Gastrocnemius medialis (tissue), 4 donors: Measurements from ENCODE around the gene ADGRV1. TPM values are rescaled to one million over a fixed set of nuclear protein-coding genes. Genes with fewer than 3 reads are reported as not detected.
"Not testable (repeated sequence)": the region's sequence is repeated elsewhere in the genome, so short reads cannot be mapped to it uniquely, and the experiment has no call there.

ENCODE experiments used
- ATAC-seq, 2 donors: fragments of 150-250 bp; one replicate each; pipeline ENCODE4 v1.9.1; 2016
- DNase-seq, 2 donors: peaks; one replicate each; pipeline ENCODE4 v3.0.0-alpha.2; 2019
- H3K27ac ChIP-seq, 4 donors: fragments of 200-600 bp; sonication (generic); 1 replicate in 1 of 4; 2 replicates in 3 of 4; pipeline ENCODE4 v1.5.1; 2016 to 2018; ENCODE audit warnings: mild to moderate bottlenecking in 2 of 4, moderate library complexity in 1 of 4
- H3K27me3 ChIP-seq, 3 donors: fragments of 200-600 bp; sonication (generic) in 2 of 3; 1 replicate in 1 of 3; 2 replicates in 2 of 3; pipeline versions ENCODE4 v1.5.1 to v1.6.0; 2016 to 2019; ENCODE audit warnings: mild to moderate bottlenecking in 1 of 3, moderate library complexity in 1 of 3
- H3K36me3 ChIP-seq, 2 donors: fragments of 200-600 bp; sonication (generic) in 1 of 2; one replicate each; pipeline ENCODE4 v1.5.1; 2017 to 2018
- H3K4me1 ChIP-seq, 2 donors: fragments of 200-600 bp; sonication (generic) in 1 of 2; one replicate each; pipeline ENCODE4 v1.5.1; 2016 to 2017; ENCODE audit warnings: mild to moderate bottlenecking in 2 of 2
- H3K4me3 ChIP-seq, 4 donors: fragments of 200-600 bp; sonication (generic) in 3 of 4; 1 replicate in 1 of 4; 2 replicates in 3 of 4; pipeline ENCODE4 v1.5.1; 2016 to 2019; ENCODE audit warnings: mild to moderate bottlenecking in 2 of 4
- H3K9me3 ChIP-seq, 3 donors: fragments of 200-600 bp; sonication (generic) in 2 of 3; 1 replicate in 1 of 3; 2 replicates in 2 of 3; pipeline ENCODE4 v1.5.1; 2016 to 2019
- CTCF ChIP-seq, 5 experiments: fragments of 450-650 bp in 3 of 5; fragments of 200-600 bp in 2 of 5; sonication (generic) in 2 of 5; IDR thresholded peaks in 4 of 5; conservative IDR thresholded peaks in 1 of 5; 1 replicate in 4 of 5; 2 replicates in 1 of 5; pipeline ENCODE4 v1.5.1; 2016 to 2019; ENCODE audit warnings: antibody characterized with exemption in 5 of 5, mild to moderate bottlenecking in 3 of 5, moderate library complexity in 3 of 5
- POLR2A ChIP-seq, 2 donors: fragments of 450-650 bp; IDR thresholded peaks; one replicate each; pipeline ENCODE4 v1.6.1; 2017; ENCODE audit warnings: antibody characterized with exemption in 2 of 2, mild to moderate bottlenecking in 2 of 2, moderate library complexity in 2 of 2
- in situ Hi-C, 4 donors: fragments of 200-750 bp; cut with MboI; loops; one replicate each; pipeline versions ENCODE4 v1.15.0 to v1.8.0; 2017; ENCODE audit warnings: low sequenced_read_pairs in 4 of 4
- intact Hi-C: fragments of 100-400 bp; cut with DNase I; formaldehyde crosslinking; loops from one replicate; pipeline ENCODE4 v1.15.1; 2023; ENCODE audit warnings: low total_unique reads
- total RNA-seq, 4 donors: library from RNA; depleted of rRNA; stranded (reverse); fragments of >200 nt; gene quantifications; one replicate each; pipeline versions ENCODE4 v1.1.0 to v1.2.3, GENCODE V29; 2016

The ADGRV1 gene
- total RNA-seq, 4 donors from 2014 or later, result 0.22 to 0.41 TPM; not detected in 2

DNA sequence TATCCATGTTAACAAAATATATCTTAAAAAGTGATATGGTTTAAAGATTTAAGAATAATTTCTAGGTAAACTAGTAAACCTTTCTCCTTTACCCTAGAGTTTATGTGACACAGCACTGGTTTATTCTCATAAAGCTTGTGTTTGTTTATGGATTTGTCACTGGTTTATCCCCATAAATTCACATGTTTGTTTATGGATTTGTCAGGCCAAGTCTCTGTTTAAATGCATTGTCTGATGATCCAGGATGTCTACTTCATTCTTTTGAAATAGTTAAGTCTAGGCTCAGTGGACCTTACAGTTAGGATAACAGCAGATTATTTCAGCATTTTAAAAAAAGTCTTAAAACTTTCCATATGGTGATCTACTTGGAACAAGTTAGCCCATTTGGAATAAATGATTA lies 490.5 kb downstream of the ADGRV1 start:
- Histone ChIP-seq H3K27ac (no peak overlapping the region), H3K27me3 (no peaks in the 10 kb centered on the region), H3K36me3 (no peaks in the 10 kb centered on the region), H3K4me1 (no peaks in the 10 kb centered on the region), H3K4me3 (no peak overlapping the region), H3K9me3 (no peaks in the 10 kb centered on the region)
- intact Hi-C loops (loop anchor here (1.0 kb wide), 1 partner anchor 24 kb away; no protein-coding TSS in a partner anchor), in situ Hi-C loops (no loop called here)
- DNase-seq (no peak), ATAC-seq (no peak)
- TF ChIP-seq CTCF (IDR thresholded peaks at IDR 0.05 in 4 of 5, conservative IDR thresholded peaks at IDR 0.05 in 1 of 5), result no peak
- no peak for TF ChIP-seq POLR2A (IDR thresholded peaks at IDR 0.05)

DNA sequence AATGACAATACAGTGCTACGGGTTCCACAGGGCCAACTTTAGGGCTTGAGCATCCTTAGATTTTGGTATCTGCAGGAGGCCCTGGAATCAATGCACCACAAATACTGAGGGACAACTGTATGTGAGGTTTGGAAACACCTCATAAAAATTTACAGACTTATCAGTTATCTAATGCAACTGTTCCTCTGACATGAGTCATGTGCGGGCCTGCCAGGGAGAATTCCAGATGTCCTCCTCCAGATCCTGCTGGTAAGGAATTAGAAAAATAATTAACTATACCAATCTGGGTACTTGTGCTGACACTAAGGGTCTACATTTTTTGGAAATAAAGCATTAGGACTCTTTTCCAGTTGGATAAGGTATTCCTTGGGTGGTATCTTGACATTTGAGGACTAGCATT lies 491.2 kb downstream of the ADGRV1 start:
- Histone ChIP-seq H3K4me1 (no peaks in the 10 kb centered on the region), H3K27me3 (no peaks in the 10 kb centered on the region), H3K9me3 (no peaks in the 10 kb centered on the region), H3K36me3 (no peaks in the 10 kb centered on the region), H3K4me3 (no peak overlapping the region), H3K27ac (no peak overlapping the region)
- in situ Hi-C loops, result no loop called here
- intact Hi-C loops, result loop anchor here (1.0 kb wide), 1 partner anchor 24 kb away; no protein-coding TSS in a partner anchor
- DNase-seq (no peak), ATAC-seq (no peak)
- TF ChIP-seq CTCF (IDR thresholded peaks at IDR 0.05 in 4 of 5, conservative IDR thresholded peaks at IDR 0.05 in 1 of 5) (no peak), POLR2A (IDR thresholded peaks at IDR 0.05) (no peak)

DNA sequence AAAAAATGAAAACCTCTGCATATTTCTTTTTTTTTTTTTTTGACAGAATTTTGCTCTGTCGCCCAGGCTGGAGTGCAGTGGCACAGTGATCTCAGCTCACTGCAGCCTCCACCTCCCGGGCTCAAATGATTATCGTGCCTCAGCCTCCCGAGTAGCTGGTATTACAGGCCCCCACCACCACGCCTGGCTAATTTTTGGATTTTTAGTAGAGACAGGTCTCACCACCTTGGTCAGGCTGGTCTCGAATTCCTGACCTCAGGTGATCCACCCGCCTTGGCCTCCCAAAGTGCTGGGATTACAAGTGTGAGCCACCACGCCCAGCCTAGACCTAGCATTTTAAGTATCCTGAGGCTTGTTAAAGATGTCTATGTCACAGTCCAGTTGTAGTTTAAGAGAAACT lies 493.8 kb downstream of the ADGRV1 start:
- H3K9me3 ChIP-seq, H3K36me3 ChIP-seq, DNase-seq, ATAC-seq, H3K4me1 ChIP-seq, H3K27me3 ChIP-seq, intact Hi-C loops, H3K27ac ChIP-seq, H3K4me3 ChIP-seq, in situ Hi-C loops: not testable (repeated sequence)

GRCh38 chr5:91052977-91053740 lies 494.6 kb downstream of the ADGRV1 start:
- no peaks in the 10 kb centered on the region for H3K9me3 ChIP-seq
- H3K36me3 ChIP-seq, result no peaks in the 10 kb centered on the region
- H3K27me3 ChIP-seq, result no peaks in the 10 kb centered on the region
- no peak for DNase-seq
- ATAC-seq, result peak in 1 of 2 donors; percentile 53
- H3K27ac ChIP-seq, result no peak overlapping the region
- in situ Hi-C loops, result no loop called here
- TF ChIP-seq POLR2A (IDR thresholded peaks at IDR 0.05) (no peak), CTCF (IDR thresholded peaks at IDR 0.05 in 4 of 5, conservative IDR thresholded peaks at IDR 0.05 in 1 of 5) (no peak)
- H3K4me3 ChIP-seq, result no peak overlapping the region
- intact Hi-C loops, result no loop called here
- H3K4me1 ChIP-seq, result no peaks in the 10 kb centered on the region

DNA sequence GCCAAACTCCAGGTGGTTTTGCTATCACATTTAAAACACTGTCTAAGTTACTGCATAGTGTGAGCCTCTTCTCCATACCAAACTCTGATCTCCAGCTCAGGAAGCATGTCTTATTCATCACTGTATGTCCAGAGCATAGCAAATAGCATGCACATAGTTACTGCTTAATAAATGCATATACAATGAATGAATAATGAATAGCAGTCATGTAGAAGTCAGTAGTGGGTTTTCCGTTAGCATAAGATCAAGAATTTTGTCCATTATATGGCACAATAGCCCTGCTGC lies 495.1 kb downstream of the ADGRV1 start:
- no peak for ATAC-seq
- Histone ChIP-seq H3K4me3 (no peak overlapping the region), H3K36me3 (no peaks in the 10 kb centered on the region), H3K27me3 (no peaks in the 10 kb centered on the region), H3K4me1 (no peaks in the 10 kb centered on the region), H3K27ac (no peak overlapping the region), H3K9me3 (no peaks in the 10 kb centered on the region)
- intact Hi-C loops, result no loop called here
- in situ Hi-C loops, result no loop called here
- DNase-seq, result no peak
- TF ChIP-seq POLR2A (IDR thresholded peaks at IDR 0.05) (no peak), CTCF (IDR thresholded peaks at IDR 0.05 in 4 of 5, conservative IDR thresholded peaks at IDR 0.05 in 1 of 5) (no peak)
